Tibial nerve (tissue), 4 donors: ENCODE results near the gene ELMO3.

Source experiments
- CTCF ChIP-seq, 5 experiments: fragments of 200-600 bp in 3 of 5; fragments of 450-650 bp in 2 of 5; sonication (generic) in 3 of 5; IDR thresholded peaks; one replicate each; pipeline ENCODE4 v1.5.1; 2016 to 2019; ENCODE audit warnings: antibody characterized with exemption in 5 of 5, mild to moderate bottlenecking in 3 of 5, moderate library complexity in 2 of 5
- EP300 ChIP-seq, 2 donors: sonication (generic); formaldehyde crosslinking; IDR thresholded peaks; one replicate each; pipeline ENCODE4 v1.6.1; 2017; ENCODE audit warnings: antibody characterized with exemption in 2 of 2, mild to moderate bottlenecking in 1 of 2

- TF ChIP-seq CTCF (IDR thresholded peaks at IDR 0.05) (no peak), EP300 (IDR thresholded peaks at IDR 0.05) (no peak)
Observed at GRCh38 chr16:67233596-67233995, 34.7 kb downstream of the ELMO3 start.
